Upper lobe of right lung (tissue), 1 donor: ENCODE data around the gene SLC22A4. TPM values are rescaled to one million over a fixed set of nuclear protein-coding genes. Genes with fewer than 3 reads are reported as not detected.

Source experiments
- ATAC-seq: fragments of 200-7000 bp; cut with Tn5 transposase; one replicate; pipeline ENCODE4 v1.9.1; 2020; ENCODE audit warnings: mild to moderate bottlenecking, moderate library complexity
- DNase-seq: peaks from one replicate; pipeline ENCODE4 v3.0.0-alpha.2; 2020
- H3K27ac ChIP-seq: fragments of 200-600 bp; one replicate; pipeline ENCODE4 v1.8.0; 2022
- H3K27me3 ChIP-seq: fragments of 200-600 bp; one replicate; pipeline ENCODE4 v1.8.0; 2022; ENCODE audit warnings: mild to moderate bottlenecking
- H3K36me3 ChIP-seq: fragments of 200-600 bp; one replicate; pipeline ENCODE4 v1.8.0; 2022
- H3K4me1 ChIP-seq: fragments of 200-600 bp; one replicate; pipeline ENCODE4 v1.8.0; 2022
- H3K4me3 ChIP-seq: fragments of 200-600 bp; one replicate; pipeline ENCODE4 v1.8.0; 2022; ENCODE audit warnings: mild to moderate bottlenecking
- H3K9me3 ChIP-seq: fragments of 200-600 bp; one replicate; pipeline ENCODE4 v1.8.0; 2022
- CTCF ChIP-seq: fragments of 200-600 bp; IDR thresholded peaks from one replicate; pipeline ENCODE4 v1.8.0; 2022; ENCODE audit warnings: antibody characterized with exemption
- intact Hi-C: fragments of 100-400 bp; cut with DNase I; formaldehyde crosslinking; loops from one replicate; pipeline ENCODE4 v1.11.0; 2022
- total RNA-seq: library from RNA; stranded (reverse); fragmentation: NEBNext Ultra II Directional; extraction: Animal tissue kit (Norgen Biotek cat#: 25700); gene quantifications from one replicate; pipeline ENCODE4 v1.2.1, GENCODE V29; 2021
- donor health status: DM: no; HTN: yes; CAD: no; lungs with severe emphysema.

The SLC22A4 gene
- total RNA-seq, 1 donor from 2014 or later = 1.8 TPM

- DNase-seq (no peak), ATAC-seq (no peak)
- intact Hi-C loops = no loop called here
- TF ChIP-seq CTCF = no peak
- Histone ChIP-seq H3K4me3 (no peak overlapping the region), H3K9me3 (no peaks in the 10 kb centered on the region), H3K27ac (no peak overlapping the region), H3K36me3 (no peaks in the 10 kb centered on the region), H3K4me1 (no peaks in the 10 kb centered on the region), H3K27me3 (no peaks in the 10 kb centered on the region)
These were observed 12.2 kb upstream of the SLC22A4 start for GRCh38 chr5:132281856-132282614.

DNA sequence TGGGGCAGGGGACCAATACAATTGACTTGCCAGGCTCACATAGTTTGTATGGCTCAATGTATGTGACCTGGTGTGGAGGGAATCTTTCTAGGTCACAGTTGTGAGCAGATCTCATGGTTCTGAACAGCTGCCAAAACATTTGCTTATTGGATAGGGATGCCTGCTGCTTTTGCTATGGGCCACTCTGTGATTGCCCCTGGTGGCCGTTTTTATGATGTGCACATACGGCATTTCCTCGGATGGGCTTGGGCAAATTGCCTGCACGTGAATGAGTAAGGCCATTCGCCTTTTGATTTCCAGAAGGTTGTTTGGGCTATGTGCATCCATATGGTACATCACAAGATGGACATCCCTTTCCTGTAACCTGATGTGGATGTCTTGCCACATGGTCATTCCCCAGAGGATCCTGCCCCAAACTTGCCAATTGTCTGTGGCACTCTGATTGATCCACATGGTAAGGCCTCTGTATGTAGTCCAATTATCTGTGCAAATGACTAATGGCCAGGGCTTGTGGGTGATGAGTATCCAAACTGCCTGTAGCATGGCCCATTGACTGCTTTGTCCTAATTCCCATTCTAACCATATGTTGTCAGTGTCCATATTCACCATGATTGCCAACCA lies 10.7 kb upstream of the SLC22A4 start:
- TF ChIP-seq CTCF = peak; percentile 47
- H3K27ac ChIP-seq = no peak overlapping the region
- intact Hi-C loops = no loop called here
- no peak for DNase-seq
- ATAC-seq = peak; percentile 36
- no peaks in the 10 kb centered on the region for H3K27me3 ChIP-seq
- no peaks in the 10 kb centered on the region for H3K4me1 ChIP-seq
- no peaks in the 10 kb centered on the region for H3K9me3 ChIP-seq
- H3K36me3 ChIP-seq = no peaks in the 10 kb centered on the region
- no peak overlapping the region for H3K4me3 ChIP-seq

- Histone ChIP-seq H3K27me3 (no peaks in the 10 kb centered on the region), H3K4me3 (no peak overlapping the region), H3K36me3 (no peaks in the 10 kb centered on the region), H3K9me3 (no peaks in the 10 kb centered on the region), H3K4me1 (peaks cover 7% of the 10 kb centered on the region), H3K27ac (no peak overlapping the region)
- ATAC-seq (no peak), DNase-seq (no peak)
- no peak for TF ChIP-seq CTCF
- intact Hi-C loops = no loop called here
These were observed 5.1 kb upstream of the SLC22A4 start for GRCh38 chr5:132289097-132289496.

- Histone ChIP-seq H3K4me1 (peaks cover 17% of the 10 kb centered on the region), H3K36me3 (no peaks in the 10 kb centered on the region), H3K4me3 (no peak overlapping the region), H3K9me3 (no peaks in the 10 kb centered on the region), H3K27ac (no peak overlapping the region), H3K27me3 (no peaks in the 10 kb centered on the region)
- no peak for DNase-seq
- TF ChIP-seq CTCF = no peak
- no peak for ATAC-seq
- intact Hi-C loops = no loop called here
These were observed 3.2 kb upstream of the SLC22A4 start for GRCh38 chr5:132291026-132291425.

DNA sequence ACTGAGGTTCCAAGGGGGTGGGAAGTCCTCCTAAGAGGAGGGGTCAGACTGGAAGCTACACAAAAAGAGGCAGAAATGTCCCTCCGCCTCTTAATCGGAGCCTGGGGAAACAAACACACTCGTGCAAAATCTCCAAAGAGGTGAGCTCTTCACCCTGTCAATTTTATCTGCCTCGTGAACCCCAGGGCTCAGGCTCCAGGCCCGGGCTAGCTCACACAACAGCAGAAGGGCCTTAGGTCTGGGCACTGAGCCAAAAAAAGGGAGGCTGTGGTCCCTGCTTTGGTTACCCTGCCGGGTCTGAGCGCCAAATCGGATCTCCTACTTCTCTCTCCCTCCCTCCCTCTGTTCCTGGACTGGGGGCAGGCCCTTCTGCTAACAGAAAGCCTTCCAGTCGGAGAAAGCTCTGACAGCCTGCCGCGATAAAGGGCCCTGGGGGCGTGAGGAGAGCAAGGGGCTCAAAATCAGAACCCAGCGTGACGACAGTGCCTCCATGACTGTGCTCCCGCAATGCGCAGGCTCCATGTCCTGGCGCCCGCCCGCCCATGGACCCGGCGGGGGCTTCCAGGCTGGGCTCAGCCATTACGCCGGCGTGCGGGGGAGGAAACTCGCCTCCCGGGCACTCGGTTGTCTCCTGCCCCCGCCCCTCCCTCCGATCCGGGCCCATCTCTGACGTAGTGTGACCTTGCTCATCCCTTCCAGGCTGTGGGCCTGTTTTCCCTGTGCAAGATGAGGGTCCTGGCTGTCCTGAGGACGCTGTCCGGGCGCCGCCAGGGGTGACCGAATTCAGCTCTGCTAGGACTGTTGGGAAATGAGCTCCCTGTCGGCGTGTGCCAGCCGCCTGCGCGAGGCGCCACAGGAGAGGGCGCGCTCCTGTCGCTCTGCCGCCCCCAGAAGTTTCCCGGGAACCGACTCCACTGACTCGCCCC lies 865 bp upstream of the SLC22A4 start:
- intact Hi-C loops = no loop called here
- peaks cover 17% of the 10 kb centered on the region for H3K4me1 ChIP-seq
- H3K4me3 ChIP-seq = peak overlapping the region; percentile 78
- H3K36me3 ChIP-seq = no peaks in the 10 kb centered on the region
- TF ChIP-seq CTCF = no peak
- no peaks in the 10 kb centered on the region for H3K27me3 ChIP-seq
- DNase-seq (peak; percentile 94), ATAC-seq (peak; percentile 77)
- H3K27ac ChIP-seq = peak overlapping the region; percentile 98
- H3K9me3 ChIP-seq = no peaks in the 10 kb centered on the region
